Tibial nerve (tissue), 4 donors: Measurements from ENCODE around the gene FOXL1.

Experiments
- CTCF ChIP-seq, 5 experiments: fragments of 200-600 bp in 3 of 5; fragments of 450-650 bp in 2 of 5; sonication (generic) in 3 of 5; IDR thresholded peaks; one replicate each; pipeline ENCODE4 v1.5.1; 2016 to 2019; ENCODE audit warnings: antibody characterized with exemption in 5 of 5, mild to moderate bottlenecking in 3 of 5, moderate library complexity in 2 of 5
- EP300 ChIP-seq, 2 donors: sonication (generic); formaldehyde crosslinking; IDR thresholded peaks; one replicate each; pipeline ENCODE4 v1.6.1; 2017; ENCODE audit warnings: antibody characterized with exemption in 2 of 2, mild to moderate bottlenecking in 1 of 2
- POLR2A ChIP-seq, 2 donors: fragments of 450-650 bp; IDR thresholded peaks; one replicate each; pipeline ENCODE4 v1.6.1; 2017; ENCODE audit warnings: antibody characterized with exemption in 2 of 2, mild to moderate bottlenecking in 2 of 2, moderate library complexity in 2 of 2

DNA sequence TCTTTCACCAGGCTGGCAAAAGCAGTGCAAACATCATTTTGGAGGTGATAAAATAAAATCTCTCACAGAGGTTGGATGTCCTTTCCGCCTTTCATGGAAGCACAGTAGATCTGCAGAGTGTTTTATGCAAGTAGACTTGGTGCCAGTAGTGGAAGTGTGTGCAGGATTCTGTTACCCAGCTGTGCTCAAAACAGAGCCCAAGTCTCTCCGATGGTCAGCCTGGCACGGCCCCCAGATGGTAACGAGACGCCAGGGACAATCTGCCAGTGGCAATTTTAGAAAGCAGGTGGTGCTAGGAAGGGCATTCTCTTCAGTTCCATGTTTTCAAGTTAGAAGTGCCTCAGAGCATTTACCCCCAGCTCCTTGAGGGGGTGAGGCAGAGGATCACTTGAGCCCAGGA is 21.8 kb upstream of the FOXL1 start:
- TF ChIP-seq CTCF (IDR thresholded peaks at IDR 0.05) = no peak
- TF ChIP-seq EP300 (IDR thresholded peaks at IDR 0.05) = no peak
- no peak for TF ChIP-seq POLR2A (IDR thresholded peaks at IDR 0.05)
